ENCODE results near the gene OR56A1.

- TF ChIP-seq CTCF (IDR thresholded peaks at IDR 0.05; ENCODE audit: poor library complexity) (no peak), EZH2 (IDR thresholded peaks at IDR 0.05; ENCODE audit: borderline replicate concordance) (no peak)
Measured at GRCh38 chr11:6013042-6013441, 17.5 kb downstream of the OR56A1 start.

All from hepatocyte (in vitro differentiated cells).